GM12873 (cell line): ENCODE data around the gene PFDN1.
A peak's percentile ranks its signal among the peaks of the same experiment; 100 is the strongest.

Experiments
- TF ChIP-seq, protein P1 (sequence below): IDR thresholded peaks from 2 replicates; pipeline ENCODE4 v1.5.1; 2012; ENCODE audit warnings: low read depth, mild to moderate bottlenecking, moderate library complexity, low read length, control low read depth; ENCODE audit not compliant: insufficient read depth; ENCODE audit errors: missing control alignments

Gene PFDN1

DNA sequence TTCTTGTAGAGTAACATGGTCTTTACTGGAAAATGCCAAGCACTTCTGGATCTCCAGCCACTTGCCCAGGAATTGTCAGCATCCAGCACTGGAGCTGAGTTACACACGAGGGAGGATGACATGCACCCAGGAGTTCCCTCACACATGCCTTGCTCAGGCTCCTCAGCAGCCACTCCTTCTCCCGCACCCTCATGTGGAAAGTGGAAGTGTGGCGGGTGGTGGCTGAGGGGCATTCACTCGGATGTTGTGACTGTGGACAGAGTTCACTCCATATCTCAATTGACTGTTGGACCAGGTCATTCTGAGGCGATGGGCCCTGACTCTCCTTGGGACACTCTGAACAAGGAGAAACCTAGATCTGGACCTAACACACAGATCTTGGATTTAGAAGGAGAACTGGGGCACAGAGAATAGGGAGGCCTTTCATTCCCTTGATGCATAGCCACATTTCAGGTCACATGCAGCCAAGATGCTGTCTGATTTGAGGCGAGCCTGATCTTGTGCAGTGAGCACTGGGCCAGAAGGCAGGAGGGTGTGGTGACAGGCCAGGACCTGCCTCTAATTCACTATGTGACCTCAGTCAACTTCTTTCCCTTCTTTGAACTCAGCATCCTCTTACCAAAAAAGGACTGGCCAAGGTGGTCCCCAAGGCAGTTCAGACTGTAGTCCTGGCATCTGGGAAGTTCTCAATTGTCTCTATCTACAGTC, 65.9 kb downstream of the PFDN1 start:
- TF ChIP-seq, protein P1, sequence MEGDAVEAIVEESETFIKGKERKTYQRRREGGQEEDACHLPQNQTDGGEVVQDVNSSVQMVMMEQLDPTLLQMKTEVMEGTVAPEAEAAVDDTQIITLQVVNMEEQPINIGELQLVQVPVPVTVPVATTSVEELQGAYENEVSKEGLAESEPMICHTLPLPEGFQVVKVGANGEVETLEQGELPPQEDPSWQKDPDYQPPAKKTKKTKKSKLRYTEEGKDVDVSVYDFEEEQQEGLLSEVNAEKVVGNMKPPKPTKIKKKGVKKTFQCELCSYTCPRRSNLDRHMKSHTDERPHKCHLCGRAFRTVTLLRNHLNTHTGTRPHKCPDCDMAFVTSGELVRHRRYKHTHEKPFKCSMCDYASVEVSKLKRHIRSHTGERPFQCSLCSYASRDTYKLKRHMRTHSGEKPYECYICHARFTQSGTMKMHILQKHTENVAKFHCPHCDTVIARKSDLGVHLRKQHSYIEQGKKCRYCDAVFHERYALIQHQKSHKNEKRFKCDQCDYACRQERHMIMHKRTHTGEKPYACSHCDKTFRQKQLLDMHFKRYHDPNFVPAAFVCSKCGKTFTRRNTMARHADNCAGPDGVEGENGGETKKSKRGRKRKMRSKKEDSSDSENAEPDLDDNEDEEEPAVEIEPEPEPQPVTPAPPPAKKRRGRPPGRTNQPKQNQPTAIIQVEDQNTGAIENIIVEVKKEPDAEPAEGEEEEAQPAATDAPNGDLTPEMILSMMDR = no peak

DNA sequence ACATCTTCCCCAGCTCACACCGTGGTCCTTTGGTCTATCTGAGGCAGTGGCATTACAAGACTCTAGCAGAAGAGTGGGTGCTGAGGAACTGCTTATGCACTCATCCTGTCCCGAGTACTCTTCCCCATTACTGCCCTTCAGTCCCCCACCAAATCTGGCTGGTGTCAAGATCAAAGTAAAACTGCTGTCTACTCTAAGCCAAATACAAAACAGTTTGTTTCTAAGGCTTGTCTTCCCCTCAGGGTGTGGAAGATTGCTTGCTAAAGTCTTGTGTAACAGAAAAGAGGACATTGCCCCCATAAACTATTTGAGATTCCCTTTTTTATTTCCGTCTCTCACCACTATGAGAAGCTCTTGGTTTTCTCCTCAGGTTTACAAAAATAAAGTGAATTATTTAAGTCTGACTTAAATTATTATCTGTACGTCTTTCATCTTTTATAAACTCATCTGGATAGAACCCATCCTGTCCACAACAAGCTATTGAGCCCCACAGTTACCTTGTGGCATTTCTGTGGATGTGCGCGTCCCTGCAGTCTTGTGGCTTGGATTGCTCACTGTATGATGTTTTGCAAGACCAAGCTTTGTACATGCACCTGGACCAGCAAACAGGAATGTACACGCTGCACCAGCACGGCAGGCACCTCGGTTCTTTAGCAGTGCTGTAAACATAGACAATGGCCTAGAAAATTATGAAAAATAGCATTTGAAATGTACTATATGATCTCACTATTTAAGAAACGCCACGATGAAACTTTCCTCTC, 66.9 kb downstream of the PFDN1 start:
- TF ChIP-seq, protein P1 = no peak

DNA sequence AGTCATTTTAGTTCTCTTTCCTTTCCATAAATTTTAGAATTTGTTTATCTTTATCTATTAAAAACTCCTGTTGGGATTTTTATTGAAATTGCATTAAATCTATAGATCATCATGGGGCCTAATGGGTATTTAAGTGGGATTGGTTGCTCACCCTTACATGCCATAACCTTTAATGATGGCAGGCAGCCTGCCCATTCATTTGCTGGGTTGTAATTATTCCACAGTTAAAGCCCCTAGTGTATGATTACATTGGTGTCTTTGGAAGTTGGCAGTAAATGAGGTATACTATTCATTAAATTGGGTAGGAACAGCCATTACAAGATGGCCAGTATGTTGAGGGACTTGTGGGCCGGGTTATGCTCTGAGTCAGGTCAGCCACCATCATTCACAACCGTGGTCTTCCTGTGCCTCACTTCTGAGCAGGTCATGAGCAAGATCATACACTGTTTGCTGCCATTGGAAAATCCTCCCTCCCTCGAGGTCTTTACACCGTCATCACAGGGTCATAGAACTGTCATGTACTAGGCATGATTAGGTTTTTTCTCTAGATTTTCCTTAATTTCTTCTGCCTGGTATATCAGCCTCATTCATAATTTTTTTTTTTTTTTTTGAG, 68.4 kb downstream of the PFDN1 start:
- TF ChIP-seq, protein P1 = no peak

DNA sequence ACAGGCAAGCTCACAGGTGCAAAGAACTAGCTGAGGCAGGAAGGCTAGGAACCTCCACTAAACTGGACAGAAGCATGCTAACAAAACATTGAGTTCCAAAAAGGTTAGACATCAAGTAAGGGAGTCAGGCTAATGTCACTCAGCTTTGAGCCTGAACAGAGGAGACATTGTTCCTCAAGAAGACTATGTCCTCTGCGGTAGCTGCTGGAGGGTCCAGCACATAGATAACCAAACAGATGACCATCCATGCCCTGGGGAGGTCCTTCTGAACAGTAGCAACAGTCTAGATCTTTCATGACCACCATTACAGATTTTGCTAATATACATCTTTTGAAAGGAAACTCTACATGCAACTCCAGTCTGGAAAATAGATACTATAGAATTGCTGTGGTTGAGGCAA, 70.2 kb downstream of the PFDN1 start:
- TF ChIP-seq, protein P1 = no peak

DNA sequence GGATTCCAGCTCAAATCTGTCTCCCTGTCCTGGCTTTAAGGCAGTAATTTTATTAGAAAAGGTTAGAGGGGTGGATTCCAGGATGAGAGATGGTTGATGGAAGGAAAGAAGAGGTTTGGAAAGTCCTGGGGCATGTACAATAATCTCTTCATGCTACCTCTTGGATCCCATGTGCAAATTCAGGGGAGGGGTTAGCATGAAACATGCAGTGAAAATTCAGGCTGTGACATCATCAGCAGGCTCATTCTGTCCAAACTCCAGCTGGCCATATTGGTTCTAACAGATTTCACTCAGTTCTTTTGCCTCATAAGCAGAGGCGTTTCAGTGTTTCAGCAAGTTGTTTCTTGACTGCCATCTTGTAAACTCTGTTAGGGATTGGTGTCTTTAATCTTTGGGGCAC, 72.5 kb downstream of the PFDN1 start:
- TF ChIP-seq, protein P1 = no peak

DNA sequence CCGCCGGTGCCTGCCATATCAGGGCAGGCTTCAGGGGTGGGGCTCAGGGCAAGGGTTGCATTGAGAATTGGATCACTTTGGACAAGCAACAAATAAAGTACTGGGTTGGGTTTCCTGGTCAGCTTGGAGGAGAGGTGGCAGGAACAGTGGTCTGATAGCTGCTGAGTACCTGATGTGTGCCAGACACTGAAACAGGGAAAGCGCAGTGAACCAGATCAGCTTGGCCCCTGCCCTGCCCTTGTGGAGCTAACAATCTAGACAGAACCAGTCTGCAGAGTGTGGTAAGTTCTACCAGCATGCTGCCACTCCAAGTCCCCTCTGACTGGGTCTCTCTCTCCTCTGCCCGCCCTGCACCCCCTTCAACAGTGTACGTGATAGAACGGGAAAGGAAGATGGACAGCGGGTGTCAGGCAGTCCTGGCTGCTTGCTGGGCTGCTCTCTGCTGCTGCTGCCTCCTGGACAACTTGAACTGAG, 74.5 kb downstream of the PFDN1 start:
- TF ChIP-seq, protein P1 = no peak

DNA sequence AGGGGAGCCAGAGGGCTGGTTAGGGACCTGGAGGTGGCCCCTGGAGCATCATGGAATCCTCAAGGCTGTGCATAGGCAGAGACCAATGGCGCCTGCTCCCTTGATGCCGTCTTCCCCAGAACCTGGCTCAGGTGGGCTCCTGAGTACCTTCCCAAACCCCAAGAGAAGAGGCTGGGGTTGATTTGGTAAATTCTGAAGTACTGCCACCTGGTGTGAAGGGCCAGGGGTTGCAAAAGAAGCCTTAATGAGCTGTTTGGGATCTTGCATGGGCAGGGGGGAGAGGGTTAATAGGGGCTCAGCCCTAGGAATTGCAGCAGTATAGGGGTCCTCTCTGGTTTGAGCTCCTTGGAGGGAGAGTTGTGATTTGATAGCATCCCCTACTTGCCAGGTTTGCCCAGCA, 75.9 kb downstream of the PFDN1 start:
- TF ChIP-seq, protein P1 = peak; percentile 3
